WTC11 (cell line): ENCODE results near the gene ADGRF4. TPM values are rescaled to one million over a fixed set of nuclear protein-coding genes. Genes with fewer than 3 reads are reported as not detected.

Source experiments
- ATAC-seq: fragments of 200-7000 bp; cut with Tn5 transposase; 2 replicates; pipeline ENCODE4 v1.10.0; 2021; ENCODE audit warnings: mild to moderate bottlenecking, moderate library complexity
- CTCF ChIA-PET: fragments of 300-600 bp; sonication (Branson Sonifier 250); formaldehyde crosslinking; loops from one replicate; lab custom pipeline; 2021; ENCODE audit warnings: antibody characterized with exemption; lab: Charles Lee
- POLR2A ChIA-PET: fragments of 350-600 bp; sonication (Branson Sonifier 250); formaldehyde crosslinking; loops from one replicate; lab custom pipeline; 2021; ENCODE audit warnings: antibody characterized with exemption; lab: Charles Lee
- DNase-seq: peaks from one replicate; pipeline ENCODE4 v3.0.0; 2021; ENCODE audit warnings: low spot score
- H3K27ac Mint-ChIP-seq: 2 replicates; pipeline ENCODE4 v1.8.0; 2021; ENCODE audit warnings: mixed read lengths
- H3K27me3 Mint-ChIP-seq: 2 replicates; pipeline ENCODE4 v1.8.0; 2021; ENCODE audit warnings: low read depth, mild to moderate bottlenecking, moderate library complexity, mixed read lengths
- H3K36me3 Mint-ChIP-seq: 2 replicates; pipeline ENCODE4 v1.8.0; 2021; ENCODE audit warnings: mixed read lengths
- H3K4me1 Mint-ChIP-seq: 2 replicates; pipeline ENCODE4 v1.8.0; 2022; ENCODE audit warnings: mixed read lengths
- H3K4me3 Mint-ChIP-seq: 2 replicates; pipeline ENCODE4 v1.8.0; 2021; ENCODE audit warnings: mild to moderate bottlenecking, moderate library complexity, mixed read lengths
- H3K9me3 Mint-ChIP-seq: 2 replicates; pipeline ENCODE4 v1.8.0; 2021; ENCODE audit warnings: mixed read lengths
- ATF2 ChIP-seq: sonication (generic); formaldehyde crosslinking; IDR thresholded peaks from 2 replicates; pipeline ENCODE4 v1.8.1; 2022; ENCODE audit warnings: low read depth, missing genetic modification reagents, borderline replicate concordance
- CDX4 ChIP-seq: fragments of 250-450 bp; sonication (Bioruptor Pico); IDR thresholded peaks from 2 replicates; pipeline ENCODE4 v1.9.0; 2021; ENCODE audit warnings: moderate library complexity, mild to moderate bottlenecking, inconsistent platforms, borderline replicate concordance
- CREM ChIP-seq: sonication (generic); formaldehyde crosslinking; IDR thresholded peaks from 2 replicates; pipeline ENCODE4 v1.8.1; 2022; ENCODE audit warnings: mild to moderate bottlenecking, missing genetic modification reagents, moderate library complexity
- CTCF ChIP-seq: fragments of 200-600 bp; IDR thresholded peaks from 2 replicates; pipeline ENCODE4 v1.8.0; 2022; ENCODE audit warnings: antibody characterized with exemption
- E2F4 ChIP-seq: sonication (generic); formaldehyde crosslinking; IDR thresholded peaks from 2 replicates; pipeline ENCODE4 v1.8.1; 2022; ENCODE audit warnings: low read depth, mild to moderate bottlenecking, moderate library complexity, missing genetic modification reagents, borderline replicate concordance
- ETV6 ChIP-seq: sonication (generic); formaldehyde crosslinking; IDR thresholded peaks from 2 replicates; pipeline ENCODE4 v1.8.1; 2022; ENCODE audit warnings: mild to moderate bottlenecking, missing genetic modification reagents
- FOXJ3 ChIP-seq: sonication (generic); formaldehyde crosslinking; IDR thresholded peaks from 2 replicates; pipeline ENCODE4 v1.9.0; 2021; ENCODE audit warnings: missing genetic modification reagents, mild to moderate bottlenecking, borderline replicate concordance
- FOXP4 ChIP-seq: sonication (generic); formaldehyde crosslinking; IDR thresholded peaks from 2 replicates; pipeline ENCODE4 v1.8.0; 2022; ENCODE audit warnings: mild to moderate bottlenecking, missing genetic modification reagents
- HMGA2 ChIP-seq: fragments of 250-450 bp; sonication (Bioruptor Pico); IDR thresholded peaks from 2 replicates; pipeline ENCODE4 v1.4.0; 2021; ENCODE audit warnings: mild to moderate bottlenecking, moderate library complexity
- IRF2 ChIP-seq: sonication (generic); formaldehyde crosslinking; IDR thresholded peaks from 2 replicates; pipeline ENCODE4 v1.8.0; 2022; ENCODE audit warnings: low read depth, missing genetic modification reagents, borderline replicate concordance
- RELA ChIP-seq: sonication (generic); formaldehyde crosslinking; IDR thresholded peaks from 2 replicates; pipeline ENCODE4 v1.8.1; 2022; ENCODE audit warnings: missing genetic modification reagents, mild to moderate bottlenecking, borderline replicate concordance
- SOX15 ChIP-seq: fragments of 250-450 bp; sonication (Bioruptor Pico); IDR thresholded peaks from 2 replicates; pipeline ENCODE4 v1.9.0; 2021; ENCODE audit warnings: mild to moderate bottlenecking
- SP1 ChIP-seq: sonication (generic); formaldehyde crosslinking; conservative IDR thresholded peaks from 2 replicates; pipeline ENCODE4 v1.8.1; 2022; ENCODE audit warnings: missing genetic modification reagents
- STAT6 ChIP-seq: sonication (generic); formaldehyde crosslinking; conservative IDR thresholded peaks from 2 replicates; pipeline ENCODE4 v1.8.1; 2023; ENCODE audit warnings: mild to moderate bottlenecking, low read depth, missing genetic modification reagents, moderate library complexity
- USF1 ChIP-seq: sonication (generic); formaldehyde crosslinking; IDR thresholded peaks from 2 replicates; pipeline ENCODE4 v1.8.0; 2022; ENCODE audit warnings: mild to moderate bottlenecking, missing genetic modification reagents
- USF2 ChIP-seq: sonication (generic); formaldehyde crosslinking; IDR thresholded peaks from 2 replicates; pipeline ENCODE4 v1.8.1; 2023; ENCODE audit warnings: mild to moderate bottlenecking, missing genetic modification reagents, moderate library complexity
- ZBTB43 ChIP-seq: sonication (generic); formaldehyde crosslinking; IDR thresholded peaks from 2 replicates; pipeline ENCODE4 v1.8.1; 2023; ENCODE audit warnings: mild to moderate bottlenecking, missing genetic modification reagents
- ZNF138 ChIP-seq: sonication (generic); formaldehyde crosslinking; conservative IDR thresholded peaks from 2 replicates; pipeline ENCODE4 v1.8.1; 2022; ENCODE audit warnings: mild to moderate bottlenecking, moderate library complexity, missing genetic modification reagents
- ZNF232 ChIP-seq: sonication (generic); formaldehyde crosslinking; IDR thresholded peaks from 2 replicates; pipeline ENCODE4 v1.8.0; 2022; ENCODE audit warnings: mild to moderate bottlenecking, missing genetic modification reagents
- ZNF317 ChIP-seq: sonication (generic); formaldehyde crosslinking; IDR thresholded peaks from 2 replicates; pipeline ENCODE4 v1.8.1; 2023; ENCODE audit warnings: low read depth, mild to moderate bottlenecking, moderate library complexity, missing genetic modification reagents, borderline replicate concordance
- ZNF416 ChIP-seq: fragments of 250-450 bp; sonication (Bioruptor Pico); IDR thresholded peaks from 2 replicates; pipeline ENCODE4 v1.9.0; 2021; ENCODE audit warnings: mild to moderate bottlenecking, inconsistent platforms
- ZNF423 ChIP-seq: fragments of 250-450 bp; sonication (Bioruptor Pico); IDR thresholded peaks from 2 replicates; pipeline ENCODE4 v2.1.2; 2022; ENCODE audit warnings: mild to moderate bottlenecking, moderate library complexity
- total RNA-seq: library from RNA; stranded (reverse); gene quantifications from 3 replicates; pipeline ENCODE4 v1.2.3, GENCODE V29; 2021

The ADGRF4 gene
- total RNA-seq, 1 experiment from 2014 or later: not detected

- TF ChIP-seq STAT6 (no peak), SP1 (CRISPR knock-in tag) (no peak), CDX4 (CRISPR knock-in tag) (no peak), ETV6 (CRISPR knock-in tag) (no peak), ZNF416 (no peak), E2F4 (CRISPR knock-in tag) (no peak), USF1 (CRISPR knock-in tag) (no peak), ZNF423 (CRISPR knock-in tag) (no peak), SOX15 (CRISPR knock-in tag) (no peak), ZNF317 (no peak), CREM (CRISPR knock-in tag) (no peak), RELA (CRISPR knock-in tag) (no peak)
These were observed 20.2 kb downstream of the ADGRF4 start (continued) for GRCh38 chr6:47718571-47718970.

- Mint-ChIP-seq H3K9me3 (peaks cover 5% of the 10 kb centered on the region; the same call in 1 of the 2 replicates), H3K27me3 (no peaks in the 10 kb centered on the region), H3K36me3 (no peaks in the 10 kb centered on the region), H3K4me3 (no peak overlapping the region), H3K4me1 (no peaks in the 10 kb centered on the region), H3K27ac (no peak overlapping the region)
- POLR2A ChIA-PET: no interaction called here
- CTCF ChIA-PET: interaction anchor here (1.0 to 1.1 kb wide), 2 partner anchors 13 to 90 kb away, joined by 3 to 4 read pairs; no protein-coding TSS in a partner anchor
- no peak for DNase-seq
- no peak for ATAC-seq
- TF ChIP-seq ZNF232 (CRISPR knock-in tag) (no peak), ZNF317 (no peak), ZNF138 (no peak), IRF2 (CRISPR knock-in tag) (no peak), USF2 (CRISPR knock-in tag) (no peak), SP1 (CRISPR knock-in tag) (no peak), ATF2 (CRISPR knock-in tag) (no peak), ZBTB43 (CRISPR knock-in tag) (no peak), FOXJ3 (CRISPR knock-in tag) (no peak), CTCF (no peak), HMGA2 (CRISPR knock-in tag) (no peak), FOXP4 (CRISPR knock-in tag) (no peak)
These were observed 22.8 kb downstream of the ADGRF4 start for GRCh38 chr6:47721189-47721588.
